Midbrain (tissue), 1 donor: ENCODE measurements around the gene RGS9.

ENCODE experiments used
- DNase-seq: peaks from one replicate; lab custom pipeline; 2025; lab: John Stamatoyannopoulos, UW

The RGS9 gene

GRCh38 chr17:65261152-65261551 is 124.0 kb downstream of the RGS9 start:
- DNase-seq = no peak

- no peak for DNase-seq
These were observed 124.8 kb downstream of the RGS9 start for GRCh38 chr17:65261682-65262636.

- DNase-seq = no peak
These were observed 128.1 kb downstream of the RGS9 start for GRCh38 chr17:65265276-65265675.

- no peak for DNase-seq
These were observed 131.7 kb downstream of the RGS9 start for GRCh38 chr17:65268832-65269231.

- no peak for DNase-seq
These were observed 133.5 kb downstream of the RGS9 start for GRCh38 chr17:65270499-65271253.

GRCh38 chr17:65271296-65271695 is 134.1 kb downstream of the RGS9 start:
- no peak for DNase-seq
